Measurements from ENCODE around the gene LRBA.
"Not testable (repeated sequence)": the region's sequence is repeated elsewhere in the genome, so short reads cannot be mapped to it uniquely, and the experiment has no call there.

The LRBA gene

DNA sequence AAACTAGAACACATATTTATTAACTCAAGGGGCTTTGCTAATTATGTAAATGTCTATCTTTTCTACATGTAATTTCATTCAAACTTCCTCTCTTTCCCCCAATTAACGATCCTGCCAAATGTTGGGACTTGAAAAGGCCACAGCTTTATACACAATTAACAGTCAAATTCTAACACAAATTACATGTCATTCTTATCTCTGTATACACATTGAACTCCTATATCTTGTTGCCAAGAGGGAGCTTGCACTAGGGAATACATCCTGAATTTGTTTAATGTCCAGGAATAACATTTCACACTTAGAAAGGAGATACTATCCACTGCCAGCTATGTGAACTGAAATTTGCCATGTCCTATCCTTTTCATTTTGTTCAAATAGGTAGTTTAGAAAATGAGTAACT, 472.0 kb downstream of the LRBA start:
- no peak for DNase-seq

- no peak for DNase-seq
These were observed 473.4 kb downstream of the LRBA start for GRCh38 chr4:150541681-150542080.

GRCh38 chr4:150540959-150541360, 474.1 kb downstream of the LRBA start:
- no peak for DNase-seq

DNA sequence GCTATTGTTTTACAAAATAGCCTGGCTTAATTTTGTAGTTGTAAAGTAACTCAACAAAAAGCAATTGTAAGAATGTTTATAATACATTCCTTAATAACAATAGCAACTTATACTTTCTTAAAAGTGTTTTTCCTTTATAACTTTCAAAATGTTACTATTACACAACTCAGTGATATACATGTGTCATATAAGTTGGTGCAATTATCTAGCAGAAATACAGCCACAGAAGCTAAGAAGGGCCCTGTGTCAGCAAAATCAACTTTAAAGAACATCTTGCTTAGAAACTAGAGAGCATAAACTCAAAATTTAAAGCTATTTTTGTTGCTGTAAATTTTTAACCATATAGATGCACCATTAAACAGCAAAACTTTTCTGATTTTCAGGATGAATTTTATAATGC, 474.5 kb downstream of the LRBA start:
- DNase-seq = no peak

DNA sequence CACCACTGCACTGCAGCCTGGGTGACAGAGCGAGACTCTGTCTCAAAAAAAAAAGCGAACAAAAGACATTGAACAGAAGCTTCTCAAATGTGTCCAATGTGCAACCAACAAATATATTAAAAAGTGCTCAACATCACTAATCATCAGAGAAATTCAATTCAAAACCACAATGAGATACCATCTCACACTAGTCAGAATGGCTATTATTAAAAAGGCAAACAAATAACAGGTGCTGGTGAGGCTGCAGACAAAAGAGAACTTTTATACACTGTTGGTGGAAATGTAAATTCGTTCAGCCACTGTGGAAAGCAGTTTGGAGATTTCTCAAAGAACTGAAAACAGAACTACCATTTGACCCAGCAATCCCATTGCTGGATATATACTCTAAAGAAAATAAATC, 477.2 kb downstream of the LRBA start:
- DNase-seq = not testable (repeated sequence)

GRCh38 chr4:150534818-150535217, 480.3 kb downstream of the LRBA start:
- no peak for DNase-seq

GRCh38 chr4:150533673-150534072, 481.4 kb downstream of the LRBA start:
- no peak for DNase-seq

DNA sequence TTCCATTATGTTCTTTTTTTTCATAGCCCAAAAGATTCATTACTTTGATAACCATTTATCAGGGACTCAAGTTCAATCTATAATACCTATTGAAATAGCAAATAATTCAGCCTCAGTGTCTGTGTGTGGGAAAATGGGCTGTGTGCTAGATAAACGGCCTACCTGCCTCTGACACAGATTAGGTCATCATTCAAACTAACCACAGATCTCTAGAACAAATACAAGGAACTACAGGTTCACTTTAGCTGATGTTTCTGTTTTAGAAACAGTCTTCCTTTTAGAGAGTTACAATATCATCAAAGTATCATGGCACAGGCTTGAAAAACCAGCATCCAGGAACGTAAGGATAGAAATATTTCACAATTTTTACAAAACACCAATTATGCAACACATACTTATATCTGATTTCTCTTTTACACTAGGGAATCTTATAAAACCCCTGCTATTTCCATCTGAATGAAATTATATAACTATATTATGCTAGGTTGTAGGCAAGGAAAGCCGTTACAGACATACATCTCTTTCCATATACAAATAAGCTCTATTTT, 489.7 kb downstream of the LRBA start:
- DNase-seq = no peak

DNA sequence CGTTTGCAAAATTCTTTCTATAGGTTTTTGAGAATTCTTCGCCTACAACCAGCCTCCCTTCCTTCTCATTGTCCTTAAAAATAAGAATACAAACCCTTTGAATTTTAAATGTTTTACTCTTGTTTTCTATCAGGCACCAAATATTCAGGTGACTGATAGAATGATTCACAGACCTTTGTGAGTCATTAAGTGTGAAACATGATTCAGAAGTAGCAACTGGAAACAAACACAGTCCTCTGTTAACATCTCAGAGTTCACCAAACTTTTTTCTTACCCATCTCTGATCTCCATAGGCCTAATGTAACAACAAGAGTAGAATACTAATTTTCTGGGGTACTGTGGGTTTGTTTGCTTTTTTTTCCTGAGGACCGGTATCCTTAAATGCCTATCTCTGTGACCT, 496.5 kb downstream of the LRBA start:
- DNase-seq = no peak

- DNase-seq = no peak
These were observed 499.9 kb downstream of the LRBA start for GRCh38 chr4:150515135-150515534.

DNA sequence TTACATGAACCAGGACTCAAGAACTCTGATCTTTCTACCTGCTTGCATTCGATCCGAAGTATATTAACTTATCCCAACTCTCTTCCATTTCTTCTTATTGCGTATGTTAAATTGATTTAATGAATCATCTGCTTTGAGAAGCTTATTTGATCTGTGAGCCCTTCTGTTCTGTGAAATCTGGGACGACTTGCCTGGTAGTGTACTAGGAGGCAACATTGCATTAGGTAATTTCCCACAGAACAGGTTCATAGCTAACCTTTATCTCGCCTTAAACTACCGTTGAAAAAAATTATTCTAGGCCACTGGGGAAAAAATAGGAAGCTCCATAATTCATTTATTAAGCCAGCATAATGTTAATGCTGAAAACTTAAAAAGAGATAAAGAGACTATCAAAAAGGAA, 500.4 kb downstream of the LRBA start:
- no peak for DNase-seq

DNA sequence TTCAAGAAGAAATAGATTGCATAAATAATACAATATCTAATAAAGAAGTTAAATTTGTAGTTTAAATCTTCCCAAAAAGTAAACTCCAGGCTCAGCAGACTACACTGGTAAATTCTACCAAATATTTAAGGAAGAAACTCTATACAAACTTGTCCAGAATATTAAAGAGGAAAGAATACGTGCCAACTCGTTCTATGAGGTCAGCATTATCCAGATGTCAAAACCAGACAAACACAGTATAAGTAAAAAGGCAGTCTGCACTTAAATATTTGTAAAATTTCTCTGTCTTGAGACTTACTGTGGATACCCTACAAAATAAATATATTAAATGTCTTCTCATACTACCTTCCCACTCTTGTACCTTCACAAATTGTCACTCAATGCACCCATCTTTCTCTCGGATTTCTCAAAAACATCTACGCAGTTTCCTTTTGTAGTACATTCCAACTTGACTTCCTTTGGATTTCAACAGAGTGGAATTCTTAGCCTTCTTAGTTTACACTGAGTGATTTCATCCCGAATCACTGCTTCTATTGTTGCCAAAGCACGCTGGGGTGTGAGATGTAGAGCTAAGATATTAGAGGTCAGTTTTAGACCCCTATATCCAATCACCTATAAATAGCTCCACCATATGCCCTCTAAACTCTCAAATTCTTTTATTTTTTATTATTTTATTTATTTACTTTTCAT, 504.8 kb downstream of the LRBA start:
- DNase-seq = no peak

DNA sequence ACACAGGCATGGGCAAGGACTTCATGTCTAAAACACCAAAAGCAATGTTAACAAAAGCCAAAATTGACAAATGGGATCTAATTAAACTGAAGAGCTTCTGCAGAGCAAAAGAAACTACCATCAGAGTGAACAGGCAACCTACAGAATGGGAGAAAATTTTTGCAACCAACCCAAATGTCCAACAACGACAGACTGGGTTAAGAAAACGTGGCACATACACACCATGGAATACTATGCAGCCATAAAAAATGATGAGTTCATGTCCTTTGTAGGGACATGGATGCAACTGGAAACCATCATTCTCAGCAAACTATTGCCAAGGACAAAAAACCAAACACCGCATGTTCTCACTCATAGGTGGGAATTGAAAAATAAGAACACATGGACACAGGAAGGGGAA, 507.4 kb downstream of the LRBA start:
- DNase-seq = not testable (repeated sequence)

DNA sequence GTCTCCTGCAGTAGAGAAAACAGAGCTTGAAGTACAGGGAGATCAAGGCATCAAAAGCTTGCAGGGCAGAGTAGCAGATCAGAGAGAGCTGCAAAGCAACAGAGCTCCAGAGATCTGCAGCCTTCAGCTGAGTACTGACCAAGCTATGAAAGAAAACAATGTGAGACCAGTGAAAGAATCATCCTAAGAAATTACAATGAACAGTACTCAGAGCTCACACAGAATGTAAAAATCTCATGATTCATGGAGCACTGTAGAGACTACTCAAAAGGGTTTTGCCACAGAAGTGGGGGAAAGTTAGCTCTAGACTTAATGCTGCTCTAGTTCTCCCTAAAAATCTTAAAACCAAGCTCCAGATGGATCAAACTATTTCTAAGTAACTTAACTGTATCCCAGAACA, 513.1 kb downstream of the LRBA start:
- DNase-seq = no peak

- no peak for DNase-seq
These were observed 513.9 kb downstream of the LRBA start for GRCh38 chr4:150501009-150501727.

GRCh38 chr4:150497612-150498011, 517.5 kb downstream of the LRBA start:
- no peak for DNase-seq

DNA sequence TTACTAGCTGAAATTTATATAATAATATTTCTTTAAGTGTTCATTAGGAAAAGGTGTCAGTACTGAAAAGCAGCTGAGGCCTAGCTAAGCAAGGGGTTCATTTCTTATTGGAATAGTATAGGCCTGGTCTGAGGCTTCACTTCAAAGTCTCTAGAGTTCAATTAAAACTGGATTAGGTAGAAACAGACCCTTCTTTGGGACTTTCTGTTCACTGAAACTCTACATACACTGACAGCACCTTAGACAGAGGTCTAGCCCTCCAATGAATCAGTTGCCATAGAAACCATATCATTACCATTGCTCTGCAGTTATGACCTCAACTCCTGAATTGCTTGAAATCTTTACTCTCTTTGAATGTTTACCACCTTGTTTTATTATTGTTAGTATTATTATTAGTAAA, 519.5 kb downstream of the LRBA start:
- DNase-seq = no peak

GRCh38 chr4:150493851-150494250, 521.2 kb downstream of the LRBA start:
- DNase-seq = no peak

DNA sequence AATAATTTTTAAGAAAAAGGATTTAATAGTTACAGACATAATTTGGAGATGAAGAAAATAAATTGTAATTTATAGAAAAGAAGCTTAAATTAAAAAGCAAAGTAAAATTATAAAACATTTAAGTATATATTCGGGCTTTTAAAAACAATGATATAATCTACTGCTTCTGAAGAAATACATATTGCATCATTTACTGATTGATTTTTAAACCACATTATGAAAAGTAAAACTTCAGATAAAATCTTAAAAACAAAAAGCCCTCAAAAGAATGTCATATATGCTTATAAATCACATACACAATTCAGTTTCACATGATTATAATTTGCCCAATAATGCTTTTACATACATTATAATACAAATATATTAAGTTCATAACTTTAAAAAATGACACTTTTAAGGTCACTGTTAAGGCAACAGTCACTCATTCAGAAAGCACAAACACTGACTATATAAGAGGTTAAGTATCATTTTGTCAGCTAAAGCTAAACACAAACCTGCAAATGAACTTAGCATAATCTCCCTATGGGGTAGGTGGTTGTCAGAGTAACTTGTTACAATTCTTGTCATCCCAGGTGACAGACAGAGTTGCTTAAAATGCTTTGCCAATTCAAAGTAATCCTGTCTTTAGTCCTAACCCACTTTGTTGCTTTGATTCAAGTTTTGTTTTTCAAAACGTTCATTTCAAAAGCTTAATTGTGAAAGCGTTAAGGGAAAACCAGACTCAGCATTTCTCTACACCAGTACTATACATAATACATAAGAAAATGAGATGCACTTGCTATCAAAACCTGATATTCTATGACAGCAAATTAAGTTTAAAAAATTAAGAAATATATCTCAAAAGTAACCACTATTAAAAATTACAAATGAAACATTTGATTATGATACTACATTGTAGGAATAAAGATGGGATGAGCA, 523.7 kb downstream of the LRBA start:
- no peak for DNase-seq

GRCh38 chr4:150482581-150482980, 532.5 kb downstream of the LRBA start:
- no peak for DNase-seq

DNA sequence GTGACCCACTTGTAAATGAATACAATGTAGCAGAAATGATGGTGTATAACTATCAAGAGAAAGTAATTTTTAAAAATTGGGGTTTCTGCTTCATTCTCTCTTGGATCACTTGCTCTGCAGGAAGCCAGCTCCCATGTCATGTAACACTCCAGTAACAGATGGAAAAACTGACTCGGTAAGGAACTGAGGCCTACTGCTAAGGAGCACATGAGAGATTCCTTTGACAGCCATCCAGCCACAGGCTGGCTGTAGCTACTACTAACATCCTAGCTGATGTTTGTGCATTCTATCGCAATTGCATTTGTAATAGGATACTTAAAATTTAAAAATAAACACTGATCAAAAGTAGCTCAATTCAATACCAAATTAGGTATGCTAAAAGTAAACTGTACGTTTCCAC, 535.4 kb downstream of the LRBA start:
- no peak for DNase-seq

DNA sequence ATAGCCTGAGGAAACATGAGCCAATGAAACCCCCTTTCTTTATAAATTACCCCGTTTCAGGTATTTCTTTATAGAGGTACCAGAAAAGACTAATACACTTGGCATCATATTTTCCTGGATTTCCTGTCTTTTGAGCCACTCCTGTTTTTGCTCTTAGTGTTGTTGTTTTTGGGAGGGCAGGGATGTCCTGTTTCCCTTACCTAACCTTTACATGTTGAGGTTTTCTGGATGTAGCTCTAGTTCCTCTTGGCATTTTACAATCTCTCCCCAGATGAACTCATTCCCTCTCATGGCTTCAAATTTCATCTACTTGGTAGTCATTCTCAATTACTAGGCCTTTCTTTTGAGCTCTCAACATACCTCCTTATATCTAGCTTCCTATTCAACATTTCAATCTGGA, 537.2 kb downstream of the LRBA start:
- no peak for DNase-seq

DNA sequence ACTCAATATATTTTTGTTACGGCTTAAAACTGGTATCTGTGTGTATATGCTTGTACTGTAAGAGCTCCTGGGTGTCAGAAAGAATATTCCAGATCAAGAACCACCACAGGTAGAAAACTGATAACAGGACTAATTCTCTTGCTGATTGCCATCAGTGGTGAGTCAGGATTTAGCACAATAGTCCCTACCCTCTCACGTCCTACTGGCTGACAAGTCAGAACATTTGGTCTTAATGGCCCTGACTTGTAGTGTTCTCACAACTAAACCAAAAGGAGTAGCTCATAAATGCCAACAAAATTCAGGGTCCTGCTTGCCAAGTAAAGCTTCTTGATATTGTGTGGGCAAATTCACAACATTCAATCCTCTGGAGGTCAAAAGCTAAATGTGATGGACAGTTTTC, 538.3 kb downstream of the LRBA start:
- DNase-seq = no peak
